ENCODE results near the gene PHIP.

PHIP gene

DNA sequence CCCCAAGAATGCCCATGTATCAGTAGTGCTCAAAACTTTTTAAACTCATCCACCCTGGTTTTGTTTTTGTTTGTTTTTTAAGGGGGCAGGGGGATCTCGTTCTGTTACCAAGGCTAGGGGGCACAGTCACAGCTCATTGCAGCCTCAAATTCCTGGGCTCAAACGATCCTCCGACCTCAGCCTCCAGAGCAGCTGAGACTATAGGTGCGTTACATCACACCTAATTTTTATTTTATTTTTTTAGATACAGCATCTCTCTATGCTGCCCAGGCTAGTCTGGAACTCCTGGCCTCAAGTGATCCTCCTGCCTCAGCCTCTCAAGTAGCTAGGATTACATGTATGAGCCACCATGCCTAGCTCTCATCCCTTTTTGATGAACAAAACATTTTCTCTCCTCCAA, 11.2 kb downstream of the PHIP start:
- DNase-seq, result no peak

- DNase-seq, result no peak
These were observed 11.7 kb downstream of the PHIP start for GRCh38 chr6:79066330-79066729.

DNA sequence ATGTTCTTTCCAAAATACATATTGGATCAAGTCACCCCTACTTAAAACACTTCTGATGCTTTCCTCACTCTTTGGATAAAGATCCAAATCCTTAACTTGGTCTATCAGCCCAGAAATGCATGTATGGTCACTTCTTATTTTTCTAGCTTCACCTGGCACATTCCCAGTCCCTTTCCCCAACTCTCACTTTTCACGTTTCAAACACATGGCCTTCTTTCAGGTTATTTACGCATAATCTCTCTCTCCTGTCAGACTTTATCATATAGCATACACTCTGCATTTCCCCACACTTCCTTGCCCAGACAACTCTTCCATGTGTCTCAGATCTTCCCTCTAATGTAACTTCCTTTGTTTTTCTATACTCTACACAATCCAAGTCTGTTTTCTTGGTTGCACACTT, 12.8 kb downstream of the PHIP start:
- DNase-seq, result no peak

GRCh38 chr6:79064635-79065034, 13.4 kb downstream of the PHIP start:
- DNase-seq, result no peak

DNA sequence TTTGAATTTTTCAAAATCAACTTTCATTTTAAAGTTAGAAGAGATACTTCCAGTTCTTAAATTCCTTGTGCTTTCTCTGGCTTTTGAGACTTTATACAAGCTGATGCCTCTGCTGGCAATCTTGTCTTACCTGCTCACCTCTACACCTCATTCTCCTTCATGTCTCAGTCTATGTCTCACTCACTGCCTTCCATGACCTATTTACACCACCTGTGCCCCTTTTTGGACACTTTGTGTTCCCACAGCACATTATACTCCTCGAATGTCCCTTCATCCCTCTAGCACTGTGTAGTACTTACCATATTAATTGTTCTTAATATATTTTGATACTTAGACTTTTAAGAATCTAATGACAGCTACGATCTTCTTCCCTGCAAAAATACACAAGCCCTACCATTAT, 15.3 kb downstream of the PHIP start:
- DNase-seq, result no peak

DNA sequence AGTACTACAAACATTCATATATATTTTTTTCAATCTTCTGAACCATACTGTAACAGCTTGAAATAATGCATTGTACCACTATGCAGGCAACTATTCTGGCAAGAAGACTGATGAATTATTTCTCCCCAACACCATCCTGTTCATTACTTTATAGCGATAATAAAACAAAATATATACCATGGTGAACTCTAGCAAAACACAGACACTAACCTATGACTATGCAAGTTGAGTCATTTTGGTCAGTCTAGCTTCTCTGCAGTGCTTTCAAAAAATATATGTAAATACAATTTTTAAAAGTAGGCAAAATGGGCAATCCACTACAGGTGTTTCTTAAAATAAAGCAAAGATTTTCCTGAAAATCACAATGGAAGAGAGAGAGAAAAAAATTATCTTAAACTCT, 20.3 kb downstream of the PHIP start:
- DNase-seq, result no peak

- DNase-seq, result no peak
These were observed 21.8 kb downstream of the PHIP start for GRCh38 chr6:79056226-79056625.

GRCh38 chr6:79048611-79049010, 29.4 kb downstream of the PHIP start:
- no peak for DNase-seq

GRCh38 chr6:79047072-79047471, 31.0 kb downstream of the PHIP start:
- no peak for DNase-seq

DNA sequence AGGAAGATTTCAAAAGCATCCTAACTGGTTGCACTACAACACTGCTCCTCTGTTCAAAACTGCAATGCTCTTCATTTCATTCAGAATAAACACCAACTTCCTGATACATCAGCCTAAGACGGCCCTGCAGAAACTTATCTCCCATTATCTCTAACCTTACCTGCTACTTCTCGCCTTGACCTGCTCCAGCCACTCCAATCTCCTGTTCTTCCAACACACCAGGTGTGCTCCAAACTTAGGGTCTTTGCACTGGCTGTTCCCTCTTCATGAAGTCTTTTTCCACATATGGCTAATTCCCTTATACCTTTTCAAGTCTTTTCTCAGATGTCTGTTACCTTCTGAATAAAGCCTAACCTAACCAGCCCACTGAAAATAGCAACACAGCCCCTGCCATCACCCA, 32.1 kb downstream of the PHIP start:
- no peak for DNase-seq

DNA sequence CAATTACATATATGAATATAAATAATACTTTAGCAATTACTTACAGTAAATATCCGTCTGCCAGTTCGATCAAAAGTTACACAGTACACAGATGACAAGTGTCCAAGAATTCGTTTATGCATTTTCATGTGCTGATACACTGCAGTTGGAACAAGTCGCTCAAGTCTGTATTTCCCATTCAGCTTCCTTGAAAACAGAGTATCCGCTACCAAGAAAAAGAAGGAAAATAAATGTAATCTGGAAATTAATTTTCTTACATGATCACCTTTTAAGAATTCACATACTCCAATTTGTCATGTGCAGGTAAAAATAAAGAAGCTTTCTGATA, 35.3 kb downstream of the PHIP start:
- DNase-seq, result no peak

GRCh38 chr6:79042088-79042798, 35.8 kb downstream of the PHIP start:
- DNase-seq, result no peak

- no peak for DNase-seq
These were observed 38.0 kb downstream of the PHIP start for GRCh38 chr6:79040083-79040482.

- no peak for DNase-seq
These were observed 40.0 kb downstream of the PHIP start for GRCh38 chr6:79038061-79038460.

GRCh38 chr6:79034865-79035264, 43.2 kb downstream of the PHIP start:
- no peak for DNase-seq

DNA sequence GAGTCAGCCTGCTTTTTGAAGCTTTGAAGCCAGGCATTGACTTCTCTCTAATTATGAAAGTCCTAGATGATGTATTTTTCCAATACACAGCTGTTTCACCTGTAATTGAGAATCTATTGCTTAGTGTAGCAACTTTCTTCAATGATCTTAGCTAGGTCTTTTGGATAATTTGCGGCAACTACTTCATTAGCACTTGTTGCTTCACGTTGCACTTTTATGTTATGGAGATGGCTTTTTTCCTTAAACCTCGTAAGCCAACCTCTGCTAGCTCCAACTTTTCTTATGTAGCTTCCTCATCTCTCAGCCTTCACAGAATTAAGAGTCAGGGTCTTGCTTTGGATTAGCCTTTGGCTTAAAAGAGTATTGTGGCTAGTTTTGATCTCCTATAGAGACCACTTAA, 44.8 kb downstream of the PHIP start:
- no peak for DNase-seq

GRCh38 chr6:79031821-79032590, 46.0 kb downstream of the PHIP start:
- DNase-seq, result no peak

- DNase-seq, result no peak
These were observed 47.5 kb downstream of the PHIP start for GRCh38 chr6:79030511-79030910.

- no peak for DNase-seq
These were observed 48.0 kb downstream of the PHIP start for GRCh38 chr6:79030023-79030422.

- DNase-seq, result no peak
These were observed 49.3 kb downstream of the PHIP start for GRCh38 chr6:79028641-79029314.

DNA sequence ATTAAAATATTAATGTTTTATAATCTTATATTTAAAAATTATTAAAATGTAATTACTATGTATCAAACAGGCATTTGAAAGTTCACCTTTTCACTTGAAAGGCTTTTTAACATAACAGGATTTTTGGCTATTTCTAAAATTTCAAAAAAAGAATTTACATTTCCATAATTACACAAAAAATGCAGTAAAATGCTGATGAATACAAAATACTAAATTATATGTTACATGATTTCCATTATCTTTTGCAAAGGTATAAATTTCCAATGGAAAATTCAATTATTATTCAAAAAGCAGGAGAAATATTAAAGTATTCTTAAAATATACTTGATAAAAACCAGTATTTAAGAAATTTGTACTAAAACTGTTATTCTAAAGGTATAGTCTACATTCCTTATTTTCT, 66.1 kb downstream of the PHIP start:
- no peak for DNase-seq

DNA sequence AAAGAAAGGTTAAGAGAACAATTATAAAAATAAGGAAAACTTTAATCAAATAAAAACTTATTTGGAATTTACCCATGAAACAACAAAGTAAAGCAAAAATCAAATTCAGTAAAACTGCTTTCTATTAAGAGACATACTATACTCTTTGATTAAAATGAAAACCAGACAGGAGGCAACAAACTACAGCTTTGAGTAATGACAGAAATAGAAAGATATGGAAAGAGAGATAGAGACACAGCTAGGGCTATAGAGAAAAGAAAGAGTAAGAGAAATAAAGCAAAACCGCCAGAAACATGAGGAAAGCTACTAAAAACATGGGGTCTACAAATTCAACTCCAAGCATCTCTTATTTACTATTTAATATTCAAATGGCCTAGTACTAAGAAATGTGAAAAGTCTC, 67.6 kb downstream of the PHIP start:
- DNase-seq, result no peak

- no peak for DNase-seq
These were observed 68.2 kb downstream of the PHIP start for GRCh38 chr6:79009819-79010218.

- DNase-seq, result no peak
These were observed 72.6 kb downstream of the PHIP start for GRCh38 chr6:79005497-79005896.

All from cerebellar nuclear complex (tissue), 1 donor.